Measurements from ENCODE around the gene FBN2. TPM values are rescaled to one million over a fixed set of nuclear protein-coding genes. Genes with fewer than 3 reads are reported as not detected.

Gene FBN2
- total and polyA plus RNA-seq, 9 of the 15 experiments (the other 6 are each of a cell fraction or from before 2014, with no cell fraction given), result 0.01 to 0.09 TPM; not detected in 7

GRCh38 chr5:128252196-128252595, 285.8 kb downstream of the FBN2 start:
- CTCF ChIA-PET (ENCODE audit: low intra/inter-chr PET ratio), result no interaction called here
- no peak overlapping the region for H3K4me3 ChIP-seq
- H3K36me3 ChIP-seq (ENCODE audit: control insufficient read depth, insufficient read depth, low read length), result no peaks in the 10 kb centered on the region
- ATAC-seq, result no peak
- H4K20me1 ChIP-seq (replicated peaks; ENCODE audit: control insufficient read depth, insufficient read depth, low read length), result no peaks in the 10 kb centered on the region
- no peak overlapping the region for H2AFZ ChIP-seq (ENCODE audit: low read depth, low read length)
- no peak overlapping the region for H3K4me2 ChIP-seq (ENCODE audit: insufficient read depth, low read length)
- WGBS (ENCODE audit: insufficient coverage, low coverage, missing lambda C conversion rate), result 0% methylated on average over 1 of the region's 1 CpG
- no peak overlapping the region for H3K27ac ChIP-seq (ENCODE audit: extremely low read depth, low read depth, low read length)
- H3K27me3 ChIP-seq (ENCODE audit: control insufficient read depth in 2 of 2, insufficient read depth in 2 of 2, low read length in 2 of 2), result no peaks in the 10 kb centered on the region
- POLR2A ChIA-PET, result no interaction called here
- no peaks in the 10 kb centered on the region for H3K9me1 ChIP-seq (ENCODE audit: control insufficient read depth, insufficient read depth, low read length)
- TF ChIP-seq MAFK (IDR thresholded peaks at IDR 0.05; ENCODE audit: low read length) (no peak), SNAPC5 (CRISPR knock-in tag; IDR thresholded peaks at IDR 0.05) (no peak), MIER1 (IDR thresholded peaks at IDR 0.05; ENCODE audit: low read depth) (no peak), ZKSCAN1 (IDR thresholded peaks at IDR 0.05; ENCODE audit: low read depth, low read length) (no peak), NRF1 (conservative IDR thresholded peaks at IDR 0.05 in 1 of 2, IDR thresholded peaks at IDR 0.05 in 1 of 2) (no peak), ZNF780A (CRISPR knock-in tag; IDR thresholded peaks at IDR 0.05) (no peak), RFX7 (CRISPR knock-in tag; IDR thresholded peaks at IDR 0.05) (no peak), RBM14 (IDR thresholded peaks at IDR 0.05; ENCODE audit: borderline replicate concordance, insufficient read depth, low read depth, low read length) (no peak), ZNF592 (IDR thresholded peaks at IDR 0.05) (no peak)
- in situ Hi-C loops (cut with MboI) (no loop called here), intact Hi-C loops (cut with micrococcal nuclease) (no loop called here)
- no peak overlapping the region for H3K9ac ChIP-seq (ENCODE audit: insufficient read depth in 1 of 2, low read depth in 2 of 2, low read length in 2 of 2)
- H3K79me2 ChIP-seq (ENCODE audit: control insufficient read depth, insufficient read depth, low read length), result no peaks in the 10 kb centered on the region
- no peak for DNase-seq (ENCODE audit: extremely low read depth in 1 of 4, low spot score in 3 of 4)
- FAIRE-seq, result no peak
- BruUV-seq (replicated peaks), result no TSS peak
- H3K4me1 ChIP-seq (replicated peaks in 1 of 2; ENCODE audit: control insufficient read depth in 2 of 2, insufficient read depth in 2 of 2, low read length in 2 of 2), result no peaks in the 10 kb centered on the region
- no peaks in the 10 kb centered on the region for H3K9me3 ChIP-seq (replicated peaks; ENCODE audit: control insufficient read depth, insufficient read depth, low read depth, low read length)
